K562 (cell line): ENCODE measurements around the gene EPHB2. TPM values are rescaled to one million over a fixed set of nuclear protein-coding genes. Genes with fewer than 3 reads are reported as not detected.

Source experiments
- ATAC-seq: fragments of 200-7000 bp; cut with Tn5 transposase; 3 replicates; pipeline ENCODE4 v1.9.1; 2020; ENCODE audit warnings: moderate library complexity
- BruUV-seq: library from RNA; stranded (reverse); fragments of 400-500 nt; replicated peaks from 2 replicates; lab custom pipeline; 2021; lab: Mats Ljungman, UMichigan
- CTCF ChIA-PET: fragments of 300-600 bp; formaldehyde crosslinking; extraction: SDS; loops from one replicate; lab custom pipeline; 2021; ENCODE audit warnings: low intra/inter-chr PET ratio; lab: Yijun Ruan, JAX
- POLR2A ChIA-PET: fragments of 300-600, 350-650 bp; sonication (Branson Sonifier 250); formaldehyde crosslinking; extraction: SDS; loops from one replicate; lab custom pipeline; 2021; ENCODE audit warnings: antibody characterized with exemption, inconsistent platforms; lab: Yijun Ruan, JAX
- DNase-seq, 4 experiments: peaks; one replicate each; pipeline versions ENCODE4 v3.0.0 to v3.0.0-alpha.2; 2011 to 2018; ENCODE audit warnings: low spot score in 3 of 4, mixed read lengths in 3 of 4; ENCODE audit errors: extremely low read depth in 1 of 4
- FAIRE-seq: peaks from 2 replicates; lab custom pipeline; 2011; peaks lifted over from hg19 to GRCh38; lab: Jason Lieb, UNC
- H2AFZ ChIP-seq: 2 replicates; pipeline ENCODE4 v1.6.0; 2011; ENCODE audit warnings: low read depth, low read length, control low read depth, inconsistent platforms
- H3K27ac ChIP-seq: fragments of 200-600 bp; 3 replicates; pipeline ENCODE4 v1.8.0; 2011; ENCODE audit warnings: low read depth, mild to moderate bottlenecking, control low read depth, inconsistent platforms, low read length, moderate library complexity, mixed read lengths; ENCODE audit errors: extremely low read depth
- H3K27me3 ChIP-seq, 2 experiments: fragments of 300-600 bp in 1 of 2; 2 replicates in 1 of 2; 3 replicates in 1 of 2; pipeline versions ENCODE4 v1.6.0 to v1.8.0; 2011; ENCODE audit warnings: inconsistent platforms in 2 of 2, low read length in 2 of 2, mild to moderate bottlenecking in 1 of 2, mixed read lengths in 1 of 2, moderate library complexity in 1 of 2; ENCODE audit not compliant: control insufficient read depth in 2 of 2, insufficient read depth in 2 of 2
- H3K36me3 ChIP-seq: fragments of 300-600 bp; 3 replicates; pipeline ENCODE4 v1.8.0; 2011; ENCODE audit warnings: mild to moderate bottlenecking, low read length, inconsistent platforms; ENCODE audit not compliant: control insufficient read depth, insufficient read depth
- H3K4me1 ChIP-seq, 2 experiments: fragments of 200-600 bp in 1 of 2; replicated peaks in 1 of 2; 2 replicates in 1 of 2; 3 replicates in 1 of 2; pipeline versions ENCODE4 v1.5.1 to v1.8.0; 2011; ENCODE audit warnings: inconsistent platforms in 2 of 2, low read length in 2 of 2, mild to moderate bottlenecking in 1 of 2, mixed read lengths in 1 of 2, moderate library complexity in 1 of 2; ENCODE audit not compliant: control insufficient read depth in 2 of 2, insufficient read depth in 2 of 2
- H3K4me2 ChIP-seq: 2 replicates; pipeline ENCODE4 v1.6.1; 2011; ENCODE audit warnings: low read length, control low read depth, inconsistent platforms, mixed read lengths; ENCODE audit not compliant: insufficient read depth
- H3K4me3 ChIP-seq: fragments of 200-600 bp; sonication (generic), shearing (Covaris generic); 2 replicates; pipeline ENCODE4 v1.5.1; 2016; ENCODE audit warnings: control low read depth, inconsistent platforms
- H3K79me2 ChIP-seq: fragments of 200-600 bp; 3 replicates; pipeline ENCODE4 v1.8.0; 2011; ENCODE audit warnings: low read length, inconsistent platforms; ENCODE audit not compliant: control insufficient read depth, insufficient read depth
- H3K9ac ChIP-seq, 2 experiments: 2 replicates each; pipeline versions ENCODE4 v1.6.0 to v1.6.1; 2011; ENCODE audit warnings: low read depth in 2 of 2, low read length in 2 of 2, control low read depth in 1 of 2, inconsistent platforms in 1 of 2, mild to moderate bottlenecking in 1 of 2, mixed read lengths in 1 of 2; ENCODE audit not compliant: insufficient read depth in 1 of 2
- H3K9me1 ChIP-seq: one replicate; pipeline ENCODE4 v1.6.0; 2011; ENCODE audit warnings: inconsistent platforms, mild to moderate bottlenecking, low read length, moderate library complexity; ENCODE audit not compliant: control insufficient read depth, insufficient read depth
- H3K9me3 ChIP-seq: replicated peaks from 2 replicates; pipeline ENCODE4 v1.5.1; 2011; ENCODE audit warnings: low read depth, low read length, inconsistent platforms; ENCODE audit not compliant: control insufficient read depth, insufficient read depth
- H4K20me1 ChIP-seq: replicated peaks from 2 replicates; pipeline ENCODE4 v1.6.1; 2011; ENCODE audit warnings: low read length, inconsistent platforms, mixed read lengths; ENCODE audit not compliant: control insufficient read depth, insufficient read depth
- BMI1 ChIP-seq: fragments of 150-350 bp; IDR thresholded peaks from 2 replicates; pipeline ENCODE4 v1.6.1; 2014; ENCODE audit warnings: low read length
- DDX20 ChIP-seq: fragments of 450-650 bp; IDR thresholded peaks from 2 replicates; pipeline ENCODE4 v1.6.1; 2016; ENCODE audit warnings: missing genetic modification characterization, low read depth, mild to moderate bottlenecking, missing compliant biosample characterization, moderate library complexity
- DPF2 ChIP-seq: fragments of 450-650 bp; IDR thresholded peaks from 2 replicates; pipeline ENCODE4 v1.6.1; 2016
- E2F8 ChIP-seq: fragments of 450-650 bp; IDR thresholded peaks from 2 replicates; pipeline ENCODE4 v1.7.1; 2018; ENCODE audit warnings: mild to moderate bottlenecking, low read depth; ENCODE audit not compliant: partially characterized antibody
- FOXA3 ChIP-seq, 2 experiments: fragments of 450-650 bp in 1 of 2; sonication (generic) in 1 of 2; formaldehyde crosslinking; IDR thresholded peaks in 1 of 2; conservative IDR thresholded peaks in 1 of 2; 2 replicates each; pipeline versions ENCODE4 v1.4.0 to v1.8.0; 2020 to 2022; ENCODE audit warnings: mild to moderate bottlenecking in 2 of 2, missing genetic modification reagents in 1 of 2
- NR2C1 ChIP-seq, 2 experiments: fragments of 450-650 bp; IDR thresholded peaks; 2 replicates each; pipeline ENCODE4 v1.6.1; 2017; ENCODE audit warnings: mild to moderate bottlenecking in 2 of 2, antibody characterized with exemption in 1 of 2, inconsistent platforms in 1 of 2, missing compliant biosample characterization in 1 of 2, missing genetic modification characterization in 1 of 2
- RFX1 ChIP-seq: fragments of 450-650 bp; IDR thresholded peaks from 2 replicates; pipeline ENCODE4 v1.6.1; 2016; ENCODE audit warnings: mild to moderate bottlenecking, moderate library complexity
- SMARCB1 ChIP-seq: IDR thresholded peaks from 2 replicates; pipeline ENCODE4 v1.6.1; 2011; ENCODE audit warnings: improper control_type of control experiment, low read depth; ENCODE audit not compliant: insufficient read length
- SNIP1 ChIP-seq: fragments of 450-650 bp; IDR thresholded peaks from 2 replicates; pipeline ENCODE4 v1.7.1; 2017; ENCODE audit warnings: low read depth, mild to moderate bottlenecking
- SREBF2 ChIP-seq: sonication (generic); formaldehyde crosslinking; IDR thresholded peaks from 2 replicates; pipeline ENCODE4 v1.4.0; 2020; ENCODE audit warnings: mild to moderate bottlenecking, missing genetic modification reagents
- TFAM ChIP-seq: fragments of 250-450 bp; sonication (Bioruptor Pico); conservative IDR thresholded peaks from 2 replicates; pipeline ENCODE4 v1.5.0; 2021; ENCODE audit warnings: mild to moderate bottlenecking, moderate library complexity
- ZNF407 ChIP-seq: fragments of 450-650 bp; IDR thresholded peaks from 2 replicates; pipeline ENCODE4 v1.6.1; 2016; ENCODE audit warnings: low read depth
- ZNF707 ChIP-seq: fragments of 250-450 bp; sonication (Bioruptor Pico); conservative IDR thresholded peaks from 2 replicates; pipeline ENCODE4 v1.8.0; 2022; ENCODE audit warnings: inconsistent platforms, mild to moderate bottlenecking, moderate library complexity
- WGBS: fragments of 100-300 bp; shearing (Covaris generic); methylation state at CpG from one replicate; pipeline ENCODE4 v1.1.6; 2016; ENCODE audit warnings: low coverage, mixed read lengths; ENCODE audit not compliant: insufficient coverage; ENCODE audit errors: missing lambda C conversion rate; 5-methylcytosine and 5-hydroxymethylcytosine counted together
- in situ Hi-C: fragments of 300-500 bp; cut with MboI; formaldehyde crosslinking; loops from 4 replicates; pipeline ENCODE4 v1.15.0; 2018; ENCODE audit warnings: inconsistent platforms, mixed read lengths
- intact Hi-C: fragments of 100-400 bp; cut with micrococcal nuclease; formaldehyde crosslinking; loops from 2 replicates; pipeline ENCODE4 v1.14.2; 2022
- polyA plus RNA-seq, 8 experiments: library from polyadenylated mRNA; depleted of rRNA in 4 of 8; stranded (reverse) in 5 of 8; unstranded in 3 of 8; fragments of >200 nt; fragmentation: Nextera tagmentation in 2 of 8; fragmentation: Illumina TruSeq in 1 of 8; extraction: Ambion mirVana in 2 of 8; extraction: Trizol in 1 of 8; gene quantifications; 2 replicates each; pipeline versions ENCODE4 v1.2.1 to v1.2.3, GENCODE V29; 2011 to 2014; ENCODE audit warnings: inconsistent platforms in 1 of 8, missing spikeins in 1 of 8
- total RNA-seq, 7 experiments: library from RNA; depleted of rRNA in 6 of 7; stranded (reverse); fragments of >200 nt in 6 of 7; fragmentation: Illumina TruSeq in 2 of 7; extraction: Trizol in 2 of 7; gene quantifications; 2 replicates each; pipeline versions ENCODE4 v1.2.1 to v1.2.3, GENCODE V29; 2011 to 2021; ENCODE audit warnings: low replicate concordance in 1 of 7

Gene EPHB2
- total and polyA plus RNA-seq, 9 of the 15 experiments (the other 6 are each of a cell fraction or from before 2014, with no cell fraction given), result not detected

GRCh38 chr1:22711071-22711470, 432 bp downstream of the EPHB2 start:
- CTCF ChIA-PET, result no interaction called here
- TF ChIP-seq SREBF2 (CRISPR knock-in tag), result no peak
- no peak for TF ChIP-seq DDX20 (tag)
- no peak for TF ChIP-seq RFX1
- TF ChIP-seq FOXA3 (CRISPR knock-in tag; conservative IDR thresholded peaks at IDR 0.05 in 1 of 2, IDR thresholded peaks at IDR 0.05 in 1 of 2), result no peak
- no peak for TF ChIP-seq BMI1
- TF ChIP-seq ZNF707 (CRISPR knock-in tag), result no peak
- no peak for TF ChIP-seq DPF2
- TF ChIP-seq TFAM, result no peak
- TF ChIP-seq E2F8, result no peak
- TF ChIP-seq SMARCB1, result no peak
- no peak for TF ChIP-seq NR2C1 (IDR thresholded peaks at IDR 0.05)
- no peak for TF ChIP-seq NR2C1 (tag; IDR thresholded peaks at IDR 0.05)
- TF ChIP-seq SNIP1, result no peak
- no peak for TF ChIP-seq ZNF407

More at GRCh38 chr1:22711071-22711470, 432 bp downstream of the EPHB2 start:
- no peaks in the 10 kb centered on the region for H3K9me3 ChIP-seq
- 5% methylated on average over 11 of the region's 60 CpGs for WGBS
- no peaks in the 10 kb centered on the region for H3K36me3 ChIP-seq
- H3K4me3 ChIP-seq, result no peak overlapping the region
- no peak for DNase-seq
- H3K27me3 ChIP-seq, result peaks cover 36 to 60% of the 10 kb centered on the region in 2 experiments
- ATAC-seq, result no peak
- no peak overlapping the region for H3K27ac ChIP-seq
- no peaks in the 10 kb centered on the region for H3K79me2 ChIP-seq
- H4K20me1 ChIP-seq, result peaks cover 43% of the 10 kb centered on the region
- H2AFZ ChIP-seq, result no peak overlapping the region
- POLR2A ChIA-PET, result interaction anchor here (0.8 to 1.4 kb wide), 2 partner anchors 13 to 16 kb away, joined by 3 to 5 read pairs; no protein-coding TSS in a partner anchor
- no peak for FAIRE-seq
- no TSS peak for BruUV-seq
- in situ Hi-C loops (no loop called here), intact Hi-C loops (no loop called here)
- no peaks in the 10 kb centered on the region for H3K9me1 ChIP-seq
- H3K9ac ChIP-seq, result no peak overlapping the region
- H3K4me2 ChIP-seq, result no peak overlapping the region
- peaks cover 0 to 25% of the 10 kb centered on the region in 2 experiments; a peak in 4 of 5 replicates for H3K4me1 ChIP-seq
